ENCODE results near the gene BTN1A1.
"Not testable (repeated sequence)": the region's sequence is repeated elsewhere in the genome, so short reads cannot be mapped to it uniquely, and the experiment has no call there.

Gene BTN1A1

DNA sequence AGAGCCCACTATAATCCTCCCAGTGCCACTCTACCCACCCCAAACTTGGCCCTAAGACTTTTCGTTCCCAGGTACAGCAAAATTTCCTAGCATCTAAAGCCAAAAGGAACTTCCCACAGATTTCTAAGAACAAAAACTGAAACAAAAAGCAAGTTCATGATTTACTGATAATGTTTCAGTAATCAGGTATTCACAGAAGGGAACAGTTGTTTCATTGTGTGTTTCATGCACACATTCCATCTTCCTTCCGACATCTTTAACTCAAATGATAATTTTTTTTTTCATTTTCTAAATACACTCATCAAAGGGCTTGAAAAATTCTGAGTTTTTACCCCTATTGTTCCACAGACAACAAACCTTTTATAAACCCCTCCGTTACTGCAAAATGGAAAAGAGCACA is 6.0 kb upstream of the BTN1A1 start:
- TF ChIP-seq CTCF (IDR thresholded peaks at IDR 0.05; ENCODE audit: low read length, missing control alignments), result no peak
- DNase-seq (ENCODE audit: low read depth), result no peak
- no peak overlapping the region for H3K4me3 ChIP-seq (replicated peaks; ENCODE audit: low read depth, low read length)

DNA sequence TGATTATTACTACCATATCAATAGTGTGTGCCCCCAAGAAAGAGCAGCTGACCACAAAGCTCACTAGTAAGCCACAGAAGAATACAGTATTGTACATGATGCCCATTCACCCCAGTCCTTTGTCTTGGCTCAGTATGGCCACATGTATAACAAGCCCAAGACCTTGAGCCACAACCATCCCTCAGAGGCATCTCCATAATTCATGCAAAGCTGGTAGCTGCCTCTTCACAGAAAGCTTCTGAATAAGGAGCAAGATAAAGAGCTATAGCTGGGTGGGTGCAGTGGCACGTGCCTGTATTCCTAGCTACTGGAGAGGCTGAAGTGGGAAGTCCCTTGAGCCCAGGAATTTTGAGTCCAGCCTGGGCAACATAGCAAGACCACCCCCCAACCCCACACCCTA is 4.8 kb upstream of the BTN1A1 start:
- H3K4me3 ChIP-seq (replicated peaks; ENCODE audit: low read depth, low read length), result no peak overlapping the region
- TF ChIP-seq CTCF (IDR thresholded peaks at IDR 0.05; ENCODE audit: low read length, missing control alignments), result no peak
- DNase-seq (ENCODE audit: low read depth), result no peak

GRCh38 chr6:26497610-26498009 is 2.5 kb upstream of the BTN1A1 start:
- no peak for DNase-seq (ENCODE audit: low read depth)
- TF ChIP-seq CTCF (IDR thresholded peaks at IDR 0.05; ENCODE audit: low read length, missing control alignments), result no peak
- no peak overlapping the region for H3K4me3 ChIP-seq (replicated peaks; ENCODE audit: low read depth, low read length)

GRCh38 chr6:26501482-26501986 is 1.4 kb downstream of the BTN1A1 start:
- TF ChIP-seq CTCF (IDR thresholded peaks at IDR 0.05; ENCODE audit: low read length, missing control alignments), result no peak
- peak; percentile 18 for DNase-seq (ENCODE audit: low read depth)
- peak overlapping the region; percentile 39 for H3K4me3 ChIP-seq (replicated peaks; ENCODE audit: low read depth, low read length)

GRCh38 chr6:26502165-26502564 is 2.1 kb downstream of the BTN1A1 start:
- no peak for TF ChIP-seq CTCF (IDR thresholded peaks at IDR 0.05; ENCODE audit: low read length, missing control alignments)
- DNase-seq (ENCODE audit: low read depth), result no peak
- no peak overlapping the region for H3K4me3 ChIP-seq (replicated peaks; ENCODE audit: low read depth, low read length)

DNA sequence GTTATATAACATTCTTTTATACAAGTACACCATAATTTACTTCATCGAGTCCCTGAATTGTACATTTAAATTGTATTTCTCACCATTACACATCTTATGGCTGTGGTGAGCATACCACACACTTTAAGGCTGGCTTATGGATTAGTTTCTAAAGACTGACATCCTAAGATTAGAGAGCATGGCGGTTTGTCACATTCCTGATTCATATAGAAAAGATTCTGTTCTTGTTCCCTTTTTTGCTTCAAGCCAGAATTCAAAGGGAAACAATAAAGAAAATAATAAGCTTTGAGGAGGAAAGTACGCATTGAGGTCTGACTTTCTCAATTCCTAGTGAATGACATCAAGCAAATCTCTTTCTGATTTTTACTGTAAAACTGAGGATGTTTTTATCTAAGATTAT is 2.5 kb downstream of the BTN1A1 start:
- H3K4me3 ChIP-seq (replicated peaks; ENCODE audit: low read depth, low read length), result no peak overlapping the region
- DNase-seq (ENCODE audit: low read depth), result no peak
- TF ChIP-seq CTCF (IDR thresholded peaks at IDR 0.05; ENCODE audit: low read length, missing control alignments), result no peak

DNA sequence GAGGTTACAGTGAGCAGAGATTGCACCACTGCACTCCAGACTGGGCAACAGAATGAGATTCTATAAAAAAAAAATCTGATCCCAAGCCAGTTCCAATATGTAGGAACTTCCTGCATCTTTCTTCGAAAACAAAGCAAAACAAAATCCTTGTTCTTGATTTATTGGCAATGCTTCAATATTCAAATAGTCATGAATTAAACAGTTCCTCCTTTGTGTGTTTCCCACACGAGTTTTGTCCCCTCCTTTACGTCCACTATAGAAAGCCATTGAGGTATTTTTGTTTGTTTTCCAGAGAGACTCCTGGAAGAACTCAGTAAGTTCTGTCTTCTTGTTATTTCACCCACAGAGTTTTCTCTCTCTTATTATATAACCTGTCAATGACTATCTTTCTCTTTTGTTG is 7.6 kb downstream of the BTN1A1 start:
- TF ChIP-seq CTCF (IDR thresholded peaks at IDR 0.05; ENCODE audit: low read length, missing control alignments), result no peak
- H3K4me3 ChIP-seq (replicated peaks; ENCODE audit: low read depth, low read length), result no peak overlapping the region
- DNase-seq (ENCODE audit: low read depth), result no peak

- not testable (repeated sequence) for H3K4me3 ChIP-seq (replicated peaks; ENCODE audit: low read depth, low read length); DNase-seq (ENCODE audit: low read depth)
Measured at GRCh38 chr6:26511033-26511432, 10.9 kb downstream of the BTN1A1 start.

All from fibroblast of pulmonary artery (primary cell).